Cardiac fibroblast (primary cell): ENCODE data around the gene MSANTD2.

Experiments
- DNase-seq, 2 donors: peaks; one replicate each; pipeline versions ENCODE4 v3.0.0 to v3.0.0-alpha.2; 2010; ENCODE audit warnings: low read depth in 2 of 2
- H3K4me3 ChIP-seq, 2 donors: replicated peaks in 1 of 2; 1 replicate in 1 of 2; 2 replicates in 1 of 2; pipeline ENCODE4 v1.5.1; 2011; ENCODE audit warnings: low read depth in 2 of 2, low read length in 2 of 2, mild to moderate bottlenecking in 2 of 2, moderate library complexity in 1 of 2
- CTCF ChIP-seq: IDR thresholded peaks from one replicate; pipeline ENCODE4 v1.5.1; 2011; ENCODE audit warnings: low read depth, mild to moderate bottlenecking, low read length, inconsistent platforms

MSANTD2 gene

GRCh38 chr11:124766156-124766555, 34.0 kb downstream of the MSANTD2 start:
- no peak for DNase-seq
- no peak overlapping the region for H3K4me3 ChIP-seq
- TF ChIP-seq CTCF, result no peak

GRCh38 chr11:124763156-124763947, 36.9 kb downstream of the MSANTD2 start:
- peak; percentile 74 to 78 for DNase-seq
- peak; percentile 82 for TF ChIP-seq CTCF

GRCh38 chr11:124762624-124763155, 37.5 kb downstream of the MSANTD2 start:
- H3K4me3 ChIP-seq, result peak overlapping the region; percentile 46 to 51
- TF ChIP-seq CTCF, result no peak
- no peak for DNase-seq

More at GRCh38 chr11:124763156-124763947, 36.9 kb downstream of the MSANTD2 start:
- peak overlapping the region; percentile 46 to 51 for H3K4me3 ChIP-seq

DNA sequence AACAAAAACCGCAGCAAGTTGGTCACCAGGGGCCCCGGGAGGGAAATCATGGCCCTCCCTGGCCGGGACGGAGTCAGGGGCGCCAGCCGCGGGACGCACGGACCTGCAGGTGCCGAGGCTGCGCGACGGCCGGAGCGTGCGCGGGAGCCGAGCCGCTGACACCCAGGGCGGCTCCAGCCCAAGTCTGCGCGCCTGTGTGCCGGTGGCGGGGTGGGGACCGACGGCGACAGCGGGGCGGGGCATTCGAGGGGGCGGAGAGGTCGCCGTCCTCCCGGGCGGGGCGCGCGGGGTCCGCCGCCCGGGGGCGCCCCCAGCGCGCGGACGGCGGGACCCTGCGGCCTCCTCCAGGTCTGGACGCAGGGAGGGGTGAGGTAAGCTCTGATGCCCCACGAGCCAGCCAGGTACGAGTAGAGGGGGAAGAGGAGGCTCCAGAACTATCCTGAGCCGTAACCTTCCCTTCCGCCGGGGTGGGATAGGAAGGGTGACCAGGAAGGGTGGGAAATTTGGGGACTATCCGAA, 38.0 kb downstream of the MSANTD2 start, which contains the start of gene ESAM:
Gene ESAM, minus strand, starts transcription at position 186 of the 519 bp plus-strand sequence. Its CDS starts 136 bp downstream, at position 50.
- peak within 1 kb of the TSS; percentile 46 to 51 for H3K4me3 ChIP-seq
- no peak for DNase-seq
- no peak for TF ChIP-seq CTCF

DNA sequence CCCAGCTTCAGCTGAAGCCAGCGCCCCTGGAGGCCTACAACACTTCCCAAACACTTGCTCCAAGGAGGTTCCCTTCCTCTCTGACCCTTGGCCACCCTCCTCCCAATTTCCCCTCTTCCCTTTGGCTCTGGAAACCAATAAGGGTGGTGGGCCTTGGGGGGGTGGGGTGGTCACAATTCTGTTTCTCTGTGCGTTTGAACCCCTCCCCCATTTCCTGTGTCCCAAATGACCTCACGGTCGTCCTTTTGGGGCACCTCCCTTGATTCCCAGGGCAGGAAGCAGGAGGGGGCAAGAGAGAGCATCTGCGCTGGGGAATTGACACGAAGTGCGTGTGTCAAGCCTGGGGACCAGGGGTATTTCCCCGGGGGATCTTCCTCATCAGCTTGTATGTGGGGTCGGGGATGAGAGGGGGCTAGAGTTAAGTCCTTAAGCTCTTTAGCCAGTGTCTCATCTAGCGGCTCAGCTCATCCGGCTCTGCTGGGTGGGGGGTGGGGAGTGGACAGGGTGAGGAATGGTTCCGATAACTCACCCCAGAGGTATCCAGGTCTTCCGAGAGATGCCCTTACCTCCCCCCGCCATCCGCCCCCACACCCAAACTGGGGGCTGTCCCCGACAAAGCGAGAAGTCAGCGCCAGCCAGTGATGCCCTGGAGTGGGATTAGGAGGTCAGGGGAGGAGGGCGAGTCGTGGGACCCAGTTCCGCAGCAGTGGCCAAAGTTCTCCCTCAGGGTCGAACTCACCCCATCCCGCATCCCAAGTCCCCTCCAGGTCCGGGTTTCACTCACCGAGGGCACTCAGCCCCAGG, 38.7 kb downstream of the MSANTD2 start:
- peak overlapping the region; percentile 8 to 51 for H3K4me3 ChIP-seq
- TF ChIP-seq CTCF, result no peak
- DNase-seq, result no peak

- no peak overlapping the region for H3K4me3 ChIP-seq
- no peak for DNase-seq
- TF ChIP-seq CTCF, result no peak
Observed at GRCh38 chr11:124760806-124761205, 39.4 kb downstream of the MSANTD2 start.
